ENCODE results near the gene P3R3URF.

The P3R3URF gene

GRCh38 chr1:46133781-46134350 lies 42.4 kb downstream of the P3R3URF start:
- H3K4me3 ChIP-seq (ENCODE audit: insufficient read depth, low read depth, low read length, poor library complexity, severe bottlenecking): no peak overlapping the region
- peaks cover 16% of the 10 kb centered on the region for H3K4me1 ChIP-seq (ENCODE audit: control insufficient read depth, insufficient read depth, low read length, poor library complexity, severe bottlenecking)
- no peaks in the 10 kb centered on the region for H3K36me3 ChIP-seq (ENCODE audit: control insufficient read depth, insufficient read depth, low read length)
- H3K27ac ChIP-seq (ENCODE audit: insufficient read depth, low read length, poor library complexity, severe bottlenecking): no peak overlapping the region
- H3K9me3 ChIP-seq (ENCODE audit: control insufficient read depth, low read length): no peaks in the 10 kb centered on the region
- no peak for DNase-seq
- peaks cover 24% of the 10 kb centered on the region for H3K27me3 ChIP-seq (replicated peaks; ENCODE audit: control insufficient read depth, insufficient read depth, low read length, poor library complexity, severe bottlenecking)

- no peaks in the 10 kb centered on the region for H3K9me3 ChIP-seq (ENCODE audit: control insufficient read depth, low read length)
- no peaks in the 10 kb centered on the region for H3K36me3 ChIP-seq (ENCODE audit: control insufficient read depth, insufficient read depth, low read length)
- peaks cover 24% of the 10 kb centered on the region for H3K27me3 ChIP-seq (replicated peaks; ENCODE audit: control insufficient read depth, insufficient read depth, low read length, poor library complexity, severe bottlenecking)
- peak overlapping the region; percentile 82 for H3K4me3 ChIP-seq (ENCODE audit: insufficient read depth, low read depth, low read length, poor library complexity, severe bottlenecking)
- no peak overlapping the region for H3K27ac ChIP-seq (ENCODE audit: insufficient read depth, low read length, poor library complexity, severe bottlenecking)
- H3K4me1 ChIP-seq (ENCODE audit: control insufficient read depth, insufficient read depth, low read length, poor library complexity, severe bottlenecking): peaks cover 16% of the 10 kb centered on the region
- DNase-seq: no peak
Observed at GRCh38 chr1:46133181-46133658, 43.1 kb downstream of the P3R3URF start.

GRCh38 chr1:46132529-46133180 lies 43.6 kb downstream of the P3R3URF start, which contains the start of gene PIK3R3:
PIK3R3 (minus strand) TSS chr1:46132629; CDS start chr1:46131952, 677 bp downstream.
- peak within 1 kb of the TSS; percentile 48 for H3K27ac ChIP-seq (ENCODE audit: insufficient read depth, low read length, poor library complexity, severe bottlenecking)
- peak; percentile 77 to 79 (median 78) for DNase-seq
- H3K36me3 ChIP-seq (ENCODE audit: control insufficient read depth, insufficient read depth, low read length): no peaks in the 10 kb centered on the region
- peaks cover 24% of the 10 kb centered on the region for H3K27me3 ChIP-seq (replicated peaks; ENCODE audit: control insufficient read depth, insufficient read depth, low read length, poor library complexity, severe bottlenecking)
- no peaks in the 10 kb centered on the region for H3K9me3 ChIP-seq (ENCODE audit: control insufficient read depth, low read length)
- H3K4me1 ChIP-seq (ENCODE audit: control insufficient read depth, insufficient read depth, low read length, poor library complexity, severe bottlenecking): peaks cover 16% of the 10 kb centered on the region
- H3K4me3 ChIP-seq (ENCODE audit: insufficient read depth, low read depth, low read length, poor library complexity, severe bottlenecking): peak within 1 kb of the TSS; percentile 82

GRCh38 chr1:46131712-46132528 lies 44.4 kb downstream of the P3R3URF start:
- peaks cover 24% of the 10 kb centered on the region for H3K27me3 ChIP-seq (replicated peaks; ENCODE audit: control insufficient read depth, insufficient read depth, low read length, poor library complexity, severe bottlenecking)
- peak in 1 of 3 donors; percentile 9 for DNase-seq
- no peaks in the 10 kb centered on the region for H3K36me3 ChIP-seq (ENCODE audit: control insufficient read depth, insufficient read depth, low read length)
- peak overlapping the region; percentile 82 for H3K4me3 ChIP-seq (ENCODE audit: insufficient read depth, low read depth, low read length, poor library complexity, severe bottlenecking)
- no peaks in the 10 kb centered on the region for H3K9me3 ChIP-seq (ENCODE audit: control insufficient read depth, low read length)
- peaks cover 16% of the 10 kb centered on the region for H3K4me1 ChIP-seq (ENCODE audit: control insufficient read depth, insufficient read depth, low read length, poor library complexity, severe bottlenecking)
- H3K27ac ChIP-seq (ENCODE audit: insufficient read depth, low read length, poor library complexity, severe bottlenecking): peak overlapping the region; percentile 48

- Histone ChIP-seq H3K27me3 (replicated peaks; ENCODE audit: control insufficient read depth, insufficient read depth, low read length, poor library complexity, severe bottlenecking) (peaks cover 24% of the 10 kb centered on the region), H3K9me3 (ENCODE audit: control insufficient read depth, low read length) (no peaks in the 10 kb centered on the region), H3K36me3 (ENCODE audit: control insufficient read depth, insufficient read depth, low read length) (no peaks in the 10 kb centered on the region), H3K27ac (ENCODE audit: insufficient read depth, low read length, poor library complexity, severe bottlenecking) (no peak overlapping the region), H3K4me3 (ENCODE audit: insufficient read depth, low read depth, low read length, poor library complexity, severe bottlenecking) (no peak overlapping the region), H3K4me1 (ENCODE audit: control insufficient read depth, insufficient read depth, low read length, poor library complexity, severe bottlenecking) (peaks cover 16% of the 10 kb centered on the region)
- DNase-seq: no peak
Observed at GRCh38 chr1:46131093-46131492, 45.2 kb downstream of the P3R3URF start.

- no peaks in the 10 kb centered on the region for H3K36me3 ChIP-seq (ENCODE audit: control insufficient read depth, insufficient read depth, low read length)
- peaks cover 24% of the 10 kb centered on the region for H3K27me3 ChIP-seq (replicated peaks; ENCODE audit: control insufficient read depth, insufficient read depth, low read length, poor library complexity, severe bottlenecking)
- H3K4me1 ChIP-seq (ENCODE audit: control insufficient read depth, insufficient read depth, low read length, poor library complexity, severe bottlenecking): peaks cover 16% of the 10 kb centered on the region
- no peak overlapping the region for H3K4me3 ChIP-seq (ENCODE audit: insufficient read depth, low read depth, low read length, poor library complexity, severe bottlenecking)
- DNase-seq: no peak
- no peak overlapping the region for H3K27ac ChIP-seq (ENCODE audit: insufficient read depth, low read length, poor library complexity, severe bottlenecking)
- no peaks in the 10 kb centered on the region for H3K9me3 ChIP-seq (ENCODE audit: control insufficient read depth, low read length)
Observed at GRCh38 chr1:46130606-46131005, 45.7 kb downstream of the P3R3URF start.

- Histone ChIP-seq H3K27ac (ENCODE audit: insufficient read depth, low read length, poor library complexity, severe bottlenecking) (no peak overlapping the region), H3K9me3 (ENCODE audit: control insufficient read depth, low read length) (no peaks in the 10 kb centered on the region), H3K4me3 (ENCODE audit: insufficient read depth, low read depth, low read length, poor library complexity, severe bottlenecking) (no peak overlapping the region), H3K4me1 (ENCODE audit: control insufficient read depth, insufficient read depth, low read length, poor library complexity, severe bottlenecking) (peaks cover 16% of the 10 kb centered on the region), H3K27me3 (replicated peaks; ENCODE audit: control insufficient read depth, insufficient read depth, low read length, poor library complexity, severe bottlenecking) (peaks cover 24% of the 10 kb centered on the region), H3K36me3 (ENCODE audit: control insufficient read depth, insufficient read depth, low read length) (no peaks in the 10 kb centered on the region)
- no peak for DNase-seq
Observed at GRCh38 chr1:46130121-46130520, 46.2 kb downstream of the P3R3URF start.

- Histone ChIP-seq H3K4me1 (ENCODE audit: control insufficient read depth, insufficient read depth, low read length, poor library complexity, severe bottlenecking) (peaks cover 12% of the 10 kb centered on the region), H3K27me3 (replicated peaks; ENCODE audit: control insufficient read depth, insufficient read depth, low read length, poor library complexity, severe bottlenecking) (peaks cover 24% of the 10 kb centered on the region), H3K4me3 (ENCODE audit: insufficient read depth, low read depth, low read length, poor library complexity, severe bottlenecking) (no peak overlapping the region), H3K9me3 (ENCODE audit: control insufficient read depth, low read length) (no peaks in the 10 kb centered on the region), H3K36me3 (ENCODE audit: control insufficient read depth, insufficient read depth, low read length) (no peaks in the 10 kb centered on the region), H3K27ac (ENCODE audit: insufficient read depth, low read length, poor library complexity, severe bottlenecking) (no peak overlapping the region)
- no peak for DNase-seq
Observed at GRCh38 chr1:46128344-46128743, 47.9 kb downstream of the P3R3URF start.

Measured in effector memory CD4-positive, alpha-beta T cell (primary cell).